ENCODE results near the gene KCNK5. TPM values are rescaled to one million over a fixed set of nuclear protein-coding genes. Genes with fewer than 3 reads are reported as not detected.

KCNK5 gene
- total and polyA plus RNA-seq, 2 of the 8 experiments (the other 6 are each of a cell fraction or from before 2014, with no cell fraction given) = 20.9 to 44.3 TPM

DNA sequence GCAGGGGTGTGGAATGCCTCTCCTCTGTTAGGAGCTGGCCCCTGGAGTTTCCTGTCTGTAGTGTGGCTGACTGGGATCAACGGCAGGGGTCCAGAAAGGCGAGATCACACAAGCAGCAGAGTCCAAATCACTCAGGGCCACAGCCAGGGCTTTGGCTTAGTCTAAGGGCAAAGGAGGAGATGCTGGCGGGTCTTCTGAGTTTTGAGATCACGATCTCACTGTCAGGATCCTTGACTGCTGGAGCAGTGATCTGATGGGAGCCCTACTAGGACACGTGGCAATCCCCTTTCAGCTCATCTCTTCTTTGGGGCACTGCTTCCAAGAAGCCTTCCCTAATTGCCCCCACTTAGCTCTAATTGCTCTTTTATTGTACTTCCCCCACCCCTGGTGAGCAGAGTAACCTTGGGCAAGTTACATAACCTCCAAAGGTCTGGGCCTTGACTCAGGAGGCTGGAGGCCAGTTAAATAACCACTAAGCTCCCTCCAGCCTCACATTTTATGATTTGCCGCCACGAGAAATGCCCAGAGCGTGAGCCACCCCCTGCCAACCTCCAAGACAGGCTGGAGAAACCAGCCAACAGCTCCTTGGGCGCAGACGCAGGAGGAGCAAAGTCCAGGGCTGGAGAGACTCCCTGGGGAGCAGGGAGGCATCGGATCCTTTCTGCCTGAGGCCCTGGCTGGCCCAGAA, 12.0 kb downstream of the KCNK5 start:
- H2BK12ac ChIP-seq (ENCODE audit: low read depth, low read length) = no peak overlapping the region
- H2AK5ac ChIP-seq (ENCODE audit: low read depth, low read length) = no peak overlapping the region
- no peak overlapping the region for H3K4ac ChIP-seq (replicated peaks; ENCODE audit: insufficient read length, low read depth, low read length)
- FAIRE-seq (no peak), DNase-seq (ENCODE audit: low read depth in 1 of 2, low spot score in 2 of 2) (no peak)
- peaks cover 49 to 59% of the 10 kb centered on the region in 2 experiments for H4K20me1 ChIP-seq (replicated peaks in 1 of 2; ENCODE audit: control insufficient read depth in 1 of 2, insufficient read depth in 2 of 2, low read length in 2 of 2)
- H3K4me2 ChIP-seq (ENCODE audit: insufficient read depth in 1 of 2, low read depth in 2 of 2, low read length in 2 of 2) = no peak overlapping the region
- WGBS, 2 experiments (ENCODE audit: extremely low coverage in 1 of 2, insufficient coverage in 1 of 2, insufficient read length in 1 of 2, insufficient replicate concordance in 2 of 2, low coverage in 1 of 2, low lambda C conversion rate in 2 of 2, missing lambda C conversion rate in 1 of 2) = 82% methylated on average over 11 of the region's 11 CpGs; no CpG with 5 or more reads in 1 of the 2 experiments
- no peak overlapping the region for H3K56ac ChIP-seq (replicated peaks; ENCODE audit: insufficient read length, low read depth, low read length)
- H2BK15ac ChIP-seq (ENCODE audit: low read length) = no peak overlapping the region
- H3K9ac ChIP-seq (replicated peaks in 1 of 4; ENCODE audit: extremely low read depth in 1 of 4, low read depth in 3 of 4, low read length in 3 of 4) = no peak overlapping the region
- no peak overlapping the region for H4K8ac ChIP-seq (ENCODE audit: extremely low read depth, insufficient read depth, low read length)
- ChIA-PET CTCF (ENCODE audit: partially characterized antibody) (interaction anchor here (1.3 to 72.8 kb wide), 6 partner anchors 3 to 79 kb away, joined by 3 to 1738 read pairs (median 424); partner anchors contain the start of genes KCNK17 and KCNK5), POLR2A (ENCODE audit: partially characterized antibody) (interaction anchor here (0.7 to 7.8 kb wide), 5 partner anchors 12 to 85 kb away, joined by 3 to 66 read pairs (median 4); partner anchors contain the start of gene KCNK5)
- TF ChIP-seq SP4 (IDR thresholded peaks at IDR 0.05; ENCODE audit: low read length) = no peak
- TF ChIP-seq NANOG (IDR thresholded peaks at IDR 0.05; ENCODE audit: insufficient read depth, low read depth, low read length, poor library complexity, severe bottlenecking) = peak; percentile 81
- no peak for TF ChIP-seq YY1 (IDR thresholded peaks at IDR 0.05; ENCODE audit: low read depth, low read length)
- no peak for TF ChIP-seq SP2 (IDR thresholded peaks at IDR 0.05; ENCODE audit: low read length)
- no peak overlapping the region for H3K4me3 ChIP-seq (ENCODE audit: extremely low read depth in 1 of 4, insufficient read depth in 2 of 4, low read depth in 3 of 4, low read length in 4 of 4)
- H4K91ac ChIP-seq (replicated peaks; ENCODE audit: insufficient read length, low read length) = no peak overlapping the region
- H4K5ac ChIP-seq (ENCODE audit: insufficient read length, low read depth, low read length) = no peak overlapping the region
- H3K9me3 ChIP-seq (ENCODE audit: insufficient read depth in 2 of 2, low read depth in 1 of 2, low read length in 1 of 2) = no peaks in the 10 kb centered on the region
- no peak overlapping the region for H2BK5ac ChIP-seq (ENCODE audit: low read depth, low read length)
- H3K23me2 ChIP-seq (ENCODE audit: low read depth, low read length) = no peaks in the 10 kb centered on the region; the same call in 1 of the 2 replicates
- H3K27ac ChIP-seq (ENCODE audit: low read depth, low read length) = no peak overlapping the region
- no peak overlapping the region for H2BK20ac ChIP-seq (ENCODE audit: low read length)
- no peak overlapping the region for H2BK120ac ChIP-seq (replicated peaks; ENCODE audit: low read depth, low read length)
- no peak overlapping the region for H3K14ac ChIP-seq (ENCODE audit: insufficient read length)
- H3K23ac ChIP-seq (ENCODE audit: insufficient read length) = no peak overlapping the region
- peaks cover 0 to 8% (median 5%) of the 10 kb centered on the region in 4 experiments; a peak in 3 of 8 replicates for H3K36me3 ChIP-seq (ENCODE audit: control insufficient read depth in 2 of 4, insufficient read depth in 4 of 4, low read length in 3 of 4)
- peaks cover 7 to 25% (median 16%) of the 10 kb centered on the region in 4 experiments for H3K4me1 ChIP-seq (replicated peaks in 1 of 4; ENCODE audit: control insufficient read depth in 3 of 4, insufficient read depth in 4 of 4, low read length in 3 of 4)
- no peak overlapping the region for H2AFZ ChIP-seq (ENCODE audit: low read length)
- H3K27me3 ChIP-seq (replicated peaks in 1 of 4; ENCODE audit: control insufficient read depth in 3 of 4, extremely low read depth in 1 of 4, insufficient read depth in 3 of 4, low read length in 3 of 4) = no peaks in the 10 kb centered on the region
- H3K79me2 ChIP-seq (ENCODE audit: control insufficient read depth in 1 of 2, insufficient read depth in 2 of 2, low read length in 2 of 2) = peaks cover 27 to 95% of the 10 kb centered on the region in 2 experiments
- H3K79me1 ChIP-seq (ENCODE audit: low read depth, low read length) = peaks cover 36% of the 10 kb centered on the region
- no peak overlapping the region; the same call in 1 of the 2 replicates for H3K18ac ChIP-seq (ENCODE audit: extremely low read depth, low read length)
